A673 (cell line): ENCODE data around the gene GALNT6.

Experiments
- EZH2 ChIP-seq: fragments of 200-600 bp; sonication (generic); IDR thresholded peaks from 2 replicates; pipeline ENCODE4 v1.6.1; 2017; ENCODE audit warnings: borderline replicate concordance, low read depth, mild to moderate bottlenecking, mixed read lengths, antibody characterized with exemption, low read length; ENCODE audit not compliant: poor library complexity, severe bottlenecking
- TF ChIP-seq, protein P1 (sequence below): fragments of 300-800, 200-600 bp; sonication (generic); conservative IDR thresholded peaks from 2 replicates; pipeline ENCODE4 v1.5.1; 2017; ENCODE audit warnings: low read depth, mild to moderate bottlenecking, antibody characterized with exemption, low read length, moderate library complexity, mixed read lengths

DNA sequence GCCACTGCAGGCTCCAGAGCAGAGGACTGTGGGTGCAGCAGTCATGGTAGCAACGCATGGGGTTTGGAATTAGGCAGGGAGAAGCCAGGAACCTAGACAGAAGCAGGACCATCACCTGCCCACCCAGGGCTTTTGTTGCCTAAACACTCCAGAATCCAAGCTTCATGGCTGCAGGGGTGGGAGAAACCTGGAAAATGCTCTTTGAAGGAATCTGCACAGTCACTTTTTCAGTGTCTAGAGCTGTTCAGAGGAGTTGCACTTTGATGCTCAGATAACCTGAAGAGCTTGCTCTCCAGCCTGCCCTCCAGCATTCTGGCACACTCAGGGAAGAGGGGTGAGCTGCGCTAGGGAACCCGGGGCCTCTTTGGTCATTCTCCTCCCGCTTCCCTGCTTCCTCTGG, 43.1 kb downstream of the GALNT6 start:
- TF ChIP-seq, protein P1, sequence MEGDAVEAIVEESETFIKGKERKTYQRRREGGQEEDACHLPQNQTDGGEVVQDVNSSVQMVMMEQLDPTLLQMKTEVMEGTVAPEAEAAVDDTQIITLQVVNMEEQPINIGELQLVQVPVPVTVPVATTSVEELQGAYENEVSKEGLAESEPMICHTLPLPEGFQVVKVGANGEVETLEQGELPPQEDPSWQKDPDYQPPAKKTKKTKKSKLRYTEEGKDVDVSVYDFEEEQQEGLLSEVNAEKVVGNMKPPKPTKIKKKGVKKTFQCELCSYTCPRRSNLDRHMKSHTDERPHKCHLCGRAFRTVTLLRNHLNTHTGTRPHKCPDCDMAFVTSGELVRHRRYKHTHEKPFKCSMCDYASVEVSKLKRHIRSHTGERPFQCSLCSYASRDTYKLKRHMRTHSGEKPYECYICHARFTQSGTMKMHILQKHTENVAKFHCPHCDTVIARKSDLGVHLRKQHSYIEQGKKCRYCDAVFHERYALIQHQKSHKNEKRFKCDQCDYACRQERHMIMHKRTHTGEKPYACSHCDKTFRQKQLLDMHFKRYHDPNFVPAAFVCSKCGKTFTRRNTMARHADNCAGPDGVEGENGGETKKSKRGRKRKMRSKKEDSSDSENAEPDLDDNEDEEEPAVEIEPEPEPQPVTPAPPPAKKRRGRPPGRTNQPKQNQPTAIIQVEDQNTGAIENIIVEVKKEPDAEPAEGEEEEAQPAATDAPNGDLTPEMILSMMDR = no peak
- TF ChIP-seq EZH2 = no peak
